Astrocyte (in vitro differentiated cells and primary cell): ENCODE data around the gene VSIG4. TPM values are rescaled to one million over a fixed set of nuclear protein-coding genes. Genes with fewer than 3 reads are reported as not detected.

Source experiments
- DNase-seq: peaks from one replicate; pipeline ENCODE4 v3.0.0-alpha.2; 2010; ENCODE audit warnings: low read depth
- FAIRE-seq: peaks from 2 replicates; lab custom pipeline; 2011; peaks lifted over from hg19 to GRCh38; lab: Jason Lieb, UNC
- H2AFZ ChIP-seq: 2 replicates; pipeline ENCODE4 v1.6.0; 2012; ENCODE audit warnings: low read depth, low read length, inconsistent platforms
- H3K27ac ChIP-seq: 2 replicates; pipeline ENCODE4 v1.5.1; 2011; ENCODE audit warnings: low read depth, low read length, inconsistent platforms
- H3K27me3 ChIP-seq: 2 replicates; pipeline ENCODE4 v1.6.0; 2011; ENCODE audit warnings: low read length, inconsistent platforms; ENCODE audit not compliant: insufficient read depth
- H3K36me3 ChIP-seq: 2 replicates; pipeline ENCODE4 v1.5.1; 2011; ENCODE audit warnings: low read length, inconsistent platforms; ENCODE audit not compliant: insufficient read depth
- H3K4me1 ChIP-seq: 2 replicates; pipeline ENCODE4 v1.5.1; 2011; ENCODE audit warnings: low read length, inconsistent platforms; ENCODE audit not compliant: insufficient read depth
- H3K4me2 ChIP-seq: 2 replicates; pipeline ENCODE4 v1.6.0; 2012; ENCODE audit warnings: low read length, inconsistent platforms
- H3K4me3 ChIP-seq: 2 replicates; pipeline ENCODE4 v1.5.1; 2011; ENCODE audit warnings: low read depth, mild to moderate bottlenecking, low read length, inconsistent platforms; ENCODE audit not compliant: insufficient read depth
- H3K79me2 ChIP-seq: 2 replicates; pipeline ENCODE4 v1.6.0; 2012; ENCODE audit warnings: mild to moderate bottlenecking, low read length, inconsistent platforms; ENCODE audit not compliant: insufficient read depth
- H3K9ac ChIP-seq: 2 replicates; pipeline ENCODE4 v1.6.0; 2012; ENCODE audit warnings: mild to moderate bottlenecking, low read length, inconsistent platforms
- H3K9me3 ChIP-seq: 2 replicates; pipeline ENCODE4 v1.5.1; 2012; ENCODE audit warnings: low read depth, mild to moderate bottlenecking, low read length, inconsistent platforms; ENCODE audit not compliant: insufficient read depth
- H4K20me1 ChIP-seq: 2 replicates; pipeline ENCODE4 v1.6.0; 2012; ENCODE audit warnings: low read length, inconsistent platforms; ENCODE audit not compliant: insufficient read depth
- H3K27ac Mint-ChIP-seq: one replicate; pipeline ENCODE4 v1.8.0; 2021; ENCODE audit warnings: mild to moderate bottlenecking, mixed read lengths; ENCODE audit not compliant: unreplicated experiment
- H3K27me3 Mint-ChIP-seq: one replicate; pipeline ENCODE4 v1.8.0; 2021; ENCODE audit warnings: low read depth, mixed read lengths; ENCODE audit not compliant: unreplicated experiment
- H3K36me3 Mint-ChIP-seq: one replicate; pipeline ENCODE4 v1.8.0; 2021; ENCODE audit warnings: low read depth, mixed read lengths; ENCODE audit not compliant: unreplicated experiment
- H3K4me1 Mint-ChIP-seq: one replicate; pipeline ENCODE4 v1.8.0; 2021; ENCODE audit warnings: low read depth, mixed read lengths; ENCODE audit not compliant: unreplicated experiment
- H3K4me3 Mint-ChIP-seq: one replicate; pipeline ENCODE4 v1.8.0; 2021; ENCODE audit warnings: mild to moderate bottlenecking, moderate library complexity, mixed read lengths; ENCODE audit not compliant: unreplicated experiment
- H3K9me3 Mint-ChIP-seq: one replicate; pipeline ENCODE4 v1.8.0; 2021; ENCODE audit warnings: mild to moderate bottlenecking, mixed read lengths; ENCODE audit not compliant: unreplicated experiment
- EZH2 ChIP-seq: IDR thresholded peaks from 2 replicates; pipeline ENCODE4 v1.6.1; 2012; ENCODE audit warnings: mild to moderate bottlenecking, low read length, inconsistent platforms; ENCODE audit not compliant: insufficient read depth
- total RNA-seq: library from RNA; stranded (reverse); gene quantifications from 2 replicates; pipeline ENCODE4 v1.2.1, GENCODE V29; 2021
- TF ChIP-seq, protein P1 (sequence below): IDR thresholded peaks from 2 replicates; pipeline ENCODE4 v1.5.1; 2011; ENCODE audit warnings: low read depth, mild to moderate bottlenecking, inconsistent platforms, low read length, moderate library complexity; ENCODE audit not compliant: insufficient read depth

Gene VSIG4
- total RNA-seq, 1 donor from 2014 or later = not detected

- H3K36me3 Mint-ChIP-seq = no peaks in the 10 kb centered on the region
- H3K9me3 ChIP-seq = no peaks in the 10 kb centered on the region
- no peaks in the 10 kb centered on the region for H3K4me1 ChIP-seq
- peaks cover 2% of the 10 kb centered on the region for H3K4me1 Mint-ChIP-seq
- no peaks in the 10 kb centered on the region for H3K79me2 ChIP-seq
- H3K36me3 ChIP-seq = no peaks in the 10 kb centered on the region
- no peaks in the 10 kb centered on the region for H3K27me3 Mint-ChIP-seq
- no peaks in the 10 kb centered on the region for H4K20me1 ChIP-seq
- DNase-seq = no peak
- no peak overlapping the region for H3K9ac ChIP-seq
- H2AFZ ChIP-seq = no peak overlapping the region
- FAIRE-seq = no peak
- no peak overlapping the region for H3K4me2 ChIP-seq
- H3K4me3 Mint-ChIP-seq = no peak overlapping the region
- H3K27ac ChIP-seq = no peak overlapping the region
- no peak overlapping the region for H3K27ac Mint-ChIP-seq
- H3K27me3 ChIP-seq = no peaks in the 10 kb centered on the region
- H3K9me3 Mint-ChIP-seq = no peaks in the 10 kb centered on the region
- H3K4me3 ChIP-seq = no peak overlapping the region
- no peak for TF ChIP-seq EZH2
- TF ChIP-seq, protein P1, sequence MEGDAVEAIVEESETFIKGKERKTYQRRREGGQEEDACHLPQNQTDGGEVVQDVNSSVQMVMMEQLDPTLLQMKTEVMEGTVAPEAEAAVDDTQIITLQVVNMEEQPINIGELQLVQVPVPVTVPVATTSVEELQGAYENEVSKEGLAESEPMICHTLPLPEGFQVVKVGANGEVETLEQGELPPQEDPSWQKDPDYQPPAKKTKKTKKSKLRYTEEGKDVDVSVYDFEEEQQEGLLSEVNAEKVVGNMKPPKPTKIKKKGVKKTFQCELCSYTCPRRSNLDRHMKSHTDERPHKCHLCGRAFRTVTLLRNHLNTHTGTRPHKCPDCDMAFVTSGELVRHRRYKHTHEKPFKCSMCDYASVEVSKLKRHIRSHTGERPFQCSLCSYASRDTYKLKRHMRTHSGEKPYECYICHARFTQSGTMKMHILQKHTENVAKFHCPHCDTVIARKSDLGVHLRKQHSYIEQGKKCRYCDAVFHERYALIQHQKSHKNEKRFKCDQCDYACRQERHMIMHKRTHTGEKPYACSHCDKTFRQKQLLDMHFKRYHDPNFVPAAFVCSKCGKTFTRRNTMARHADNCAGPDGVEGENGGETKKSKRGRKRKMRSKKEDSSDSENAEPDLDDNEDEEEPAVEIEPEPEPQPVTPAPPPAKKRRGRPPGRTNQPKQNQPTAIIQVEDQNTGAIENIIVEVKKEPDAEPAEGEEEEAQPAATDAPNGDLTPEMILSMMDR = no peak
These were observed 40.2 kb downstream of the VSIG4 start for GRCh38 chrX:65999563-66000148.

DNA sequence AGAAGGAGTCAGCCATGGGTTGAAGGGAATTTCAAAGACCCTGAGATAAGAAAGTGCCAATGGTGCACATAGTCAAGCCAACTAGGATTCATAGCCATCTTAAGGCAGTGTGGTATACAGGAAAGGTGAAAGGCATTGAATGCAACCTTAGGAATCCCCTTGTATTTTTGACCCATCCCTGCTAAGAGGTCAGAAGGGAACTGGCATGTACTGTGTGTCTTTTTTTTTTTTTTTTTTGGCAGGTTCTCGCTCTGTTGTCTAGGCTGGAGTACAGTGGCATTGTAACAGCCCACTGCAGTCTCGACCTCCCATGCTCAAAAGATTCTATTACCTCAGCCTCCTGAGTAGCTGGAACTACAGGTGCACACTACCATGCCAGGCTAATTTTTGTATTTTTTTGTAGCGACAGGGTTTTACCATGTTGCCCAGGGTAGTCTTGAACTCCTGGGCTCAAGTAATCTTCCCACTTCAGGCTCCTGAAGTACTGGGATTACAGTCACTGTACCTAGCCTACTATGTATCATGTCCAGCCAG is 40.8 kb downstream of the VSIG4 start:
- FAIRE-seq (peak; percentile 43), DNase-seq (no peak)
- Histone ChIP-seq H4K20me1 (no peaks in the 10 kb centered on the region), H3K4me2 (no peak overlapping the region), H2AFZ (no peak overlapping the region), H3K9me3 (no peaks in the 10 kb centered on the region), H3K79me2 (no peaks in the 10 kb centered on the region), H3K27me3 (no peaks in the 10 kb centered on the region), H3K36me3 (no peaks in the 10 kb centered on the region), H3K9ac (no peak overlapping the region), H3K4me3 (no peak overlapping the region), H3K27ac (no peak overlapping the region), H3K4me1 (no peaks in the 10 kb centered on the region)
- no peaks in the 10 kb centered on the region for H3K9me3 Mint-ChIP-seq
- H3K27ac Mint-ChIP-seq = no peak overlapping the region
- H3K4me3 Mint-ChIP-seq = no peak overlapping the region
- peaks cover 2% of the 10 kb centered on the region for H3K4me1 Mint-ChIP-seq
- no peaks in the 10 kb centered on the region for H3K27me3 Mint-ChIP-seq
- H3K36me3 Mint-ChIP-seq = no peaks in the 10 kb centered on the region
- TF ChIP-seq, protein P1 = no peak
- no peak for TF ChIP-seq EZH2
